ENCODE results near the gene CYP24A1.

DNA sequence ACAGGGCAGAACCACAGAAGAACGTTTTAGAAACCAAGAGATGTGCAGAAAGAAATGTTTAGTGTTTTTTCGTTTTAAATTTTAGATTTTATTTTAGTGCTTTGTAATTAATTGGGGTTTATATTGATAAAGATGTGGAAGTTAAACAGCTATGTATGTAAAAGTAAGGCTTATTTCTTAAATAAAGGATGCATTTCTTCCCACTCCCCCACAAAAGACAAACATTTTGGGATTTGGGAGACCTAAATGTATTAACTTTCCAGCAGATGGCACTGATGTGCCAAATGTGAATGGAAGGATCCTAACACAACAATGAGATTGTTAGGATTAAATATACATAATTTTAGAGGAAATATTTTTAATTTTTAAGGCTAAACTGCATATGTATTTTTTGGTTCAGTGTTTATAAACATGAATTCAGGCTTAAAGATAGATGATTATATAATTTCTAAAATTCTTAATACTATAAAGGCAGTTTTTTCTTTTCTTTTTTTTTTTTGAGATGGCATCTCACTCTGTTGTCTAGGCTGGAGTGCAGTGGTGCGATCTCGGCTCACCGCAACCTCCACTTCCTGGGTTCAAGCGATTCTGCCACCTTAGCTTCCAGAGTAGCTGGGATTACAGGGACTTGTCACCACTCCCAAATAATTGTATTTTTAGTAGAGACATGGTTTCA, 46.1 kb upstream of the CYP24A1 start:
- TF ChIP-seq, protein P1, sequence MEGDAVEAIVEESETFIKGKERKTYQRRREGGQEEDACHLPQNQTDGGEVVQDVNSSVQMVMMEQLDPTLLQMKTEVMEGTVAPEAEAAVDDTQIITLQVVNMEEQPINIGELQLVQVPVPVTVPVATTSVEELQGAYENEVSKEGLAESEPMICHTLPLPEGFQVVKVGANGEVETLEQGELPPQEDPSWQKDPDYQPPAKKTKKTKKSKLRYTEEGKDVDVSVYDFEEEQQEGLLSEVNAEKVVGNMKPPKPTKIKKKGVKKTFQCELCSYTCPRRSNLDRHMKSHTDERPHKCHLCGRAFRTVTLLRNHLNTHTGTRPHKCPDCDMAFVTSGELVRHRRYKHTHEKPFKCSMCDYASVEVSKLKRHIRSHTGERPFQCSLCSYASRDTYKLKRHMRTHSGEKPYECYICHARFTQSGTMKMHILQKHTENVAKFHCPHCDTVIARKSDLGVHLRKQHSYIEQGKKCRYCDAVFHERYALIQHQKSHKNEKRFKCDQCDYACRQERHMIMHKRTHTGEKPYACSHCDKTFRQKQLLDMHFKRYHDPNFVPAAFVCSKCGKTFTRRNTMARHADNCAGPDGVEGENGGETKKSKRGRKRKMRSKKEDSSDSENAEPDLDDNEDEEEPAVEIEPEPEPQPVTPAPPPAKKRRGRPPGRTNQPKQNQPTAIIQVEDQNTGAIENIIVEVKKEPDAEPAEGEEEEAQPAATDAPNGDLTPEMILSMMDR (IDR thresholded peaks at IDR 0.05; ENCODE audit: low read depth, low read length, poor library complexity, severe bottlenecking) = peak; percentile 43
- no peak for TF ChIP-seq EZH2phosphoT487 (IDR thresholded peaks at IDR 0.05; ENCODE audit: borderline replicate concordance, low read length)
